Immature natural killer cell (primary cell): ENCODE data around the gene GNG2. TPM values are rescaled to one million over a fixed set of nuclear protein-coding genes. Genes with fewer than 3 reads are reported as not detected.

Experiments
- DNase-seq, 3 donors: peaks; one replicate each; pipeline ENCODE4 v3.0.0; 2022; ENCODE audit warnings: mixed read lengths in 1 of 3
- H3K27ac Mint-ChIP-seq, 6 donors: one replicate each; pipeline ENCODE4 v1.8.0; 2020; ENCODE audit warnings: mixed read lengths in 6 of 6, mild to moderate bottlenecking in 5 of 6, inconsistent platforms in 4 of 6, moderate library complexity in 3 of 6
- H3K27me3 Mint-ChIP-seq, 3 donors: one replicate each; pipeline ENCODE4 v1.8.0; 2020 to 2021; ENCODE audit warnings: low read depth in 3 of 3, mild to moderate bottlenecking in 3 of 3, mixed read lengths in 3 of 3, moderate library complexity in 3 of 3, inconsistent platforms in 1 of 3
- H3K36me3 Mint-ChIP-seq, 3 donors: one replicate each; pipeline ENCODE4 v1.8.0; 2020; ENCODE audit warnings: mixed read lengths in 3 of 3, inconsistent platforms in 2 of 3, mild to moderate bottlenecking in 2 of 3
- H3K4me1 Mint-ChIP-seq, 2 donors: one replicate each; pipeline ENCODE4 v1.8.0; 2020; ENCODE audit warnings: inconsistent platforms in 2 of 2, mild to moderate bottlenecking in 2 of 2, mixed read lengths in 2 of 2, moderate library complexity in 1 of 2
- H3K4me3 Mint-ChIP-seq, 5 donors: one replicate each; pipeline ENCODE4 v1.8.0; 2020; ENCODE audit warnings: mild to moderate bottlenecking in 5 of 5, mixed read lengths in 5 of 5, inconsistent platforms in 3 of 5, moderate library complexity in 3 of 5
- H3K9me3 Mint-ChIP-seq, 6 donors: one replicate each; pipeline ENCODE4 v1.8.0; 2020; ENCODE audit warnings: mild to moderate bottlenecking in 6 of 6, mixed read lengths in 6 of 6, inconsistent platforms in 4 of 6, moderate library complexity in 3 of 6
- polyA plus RNA-seq, 3 donors: library from polyadenylated mRNA; unstranded; fragments of 300-500 nt; fragmentation: Illumina TruSeq; gene quantifications; one replicate each; pipeline ENCODE4 v1.2.3, GENCODE V29; 2021

The GNG2 gene
- polyA plus RNA-seq, 3 donors from 2014 or later = 391 to 466 (median 462) TPM

DNA sequence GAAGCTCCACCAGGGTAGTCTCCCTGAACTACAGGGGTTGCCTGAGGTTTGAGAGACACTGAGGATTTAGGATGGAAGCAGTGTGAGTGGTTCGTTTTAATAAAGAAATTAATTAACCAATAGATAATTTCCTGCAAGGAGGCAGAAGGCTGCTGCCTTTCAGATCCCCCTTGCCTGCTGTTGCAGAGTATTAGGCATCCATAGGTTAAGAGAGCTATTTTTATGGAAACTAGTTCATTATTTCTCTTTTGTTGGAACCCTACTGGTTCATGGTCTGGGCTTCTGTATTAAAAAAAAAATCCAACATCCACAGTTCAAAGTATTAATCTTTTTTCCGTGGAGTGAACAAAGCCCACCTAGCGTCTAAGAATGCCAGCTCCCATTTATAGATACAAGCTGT is 78.4 kb downstream of the GNG2 start:
- H3K27ac Mint-ChIP-seq = peak overlapping the region; percentile 9 to 87 (median 82)
- H3K4me1 Mint-ChIP-seq = peaks cover 89 to 100% of the 10 kb centered on the region in 2 donors
- no peak for DNase-seq
- H3K4me3 Mint-ChIP-seq = peak overlapping the region in 2 of 5 donors; percentile 5 to 46
- peaks cover 7 to 17% (median 10%) of the 10 kb centered on the region in 3 donors for H3K36me3 Mint-ChIP-seq
- no peaks in the 10 kb centered on the region for H3K9me3 Mint-ChIP-seq
- peaks cover 0 to 2% (median 2%) of the 10 kb centered on the region in 3 donors for H3K27me3 Mint-ChIP-seq

DNA sequence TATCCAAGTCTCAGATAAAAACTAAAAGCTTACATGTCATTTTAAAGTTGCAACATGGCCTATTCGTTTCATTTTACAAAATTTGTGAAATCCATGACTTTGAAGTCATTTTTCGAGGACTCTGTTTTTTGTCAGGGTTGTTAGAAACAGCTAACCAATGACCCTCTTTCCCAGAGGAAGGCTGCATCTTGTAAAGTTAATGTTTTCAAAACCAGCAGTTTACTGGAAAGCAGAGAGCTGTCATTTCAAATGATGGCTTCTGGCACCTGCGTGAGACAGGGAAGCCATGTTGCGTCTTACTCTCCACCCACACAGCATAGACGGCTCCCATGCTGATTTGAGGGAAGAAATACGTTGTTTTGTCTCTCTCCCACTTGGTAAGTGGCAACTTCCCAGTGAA is 78.8 kb downstream of the GNG2 start:
- H3K4me3 Mint-ChIP-seq = peak overlapping the region in 2 of 5 donors; percentile 35 to 70
- peaks cover 88 to 100% of the 10 kb centered on the region in 2 donors for H3K4me1 Mint-ChIP-seq
- no peaks in the 10 kb centered on the region for H3K9me3 Mint-ChIP-seq
- H3K36me3 Mint-ChIP-seq = peaks cover 7 to 19% (median 12%) of the 10 kb centered on the region in 3 donors
- H3K27ac Mint-ChIP-seq = peak overlapping the region; percentile 82 to 91 (median 85)
- no peak for DNase-seq
- peaks cover 0 to 2% (median 0%) of the 10 kb centered on the region in 3 donors for H3K27me3 Mint-ChIP-seq

DNA sequence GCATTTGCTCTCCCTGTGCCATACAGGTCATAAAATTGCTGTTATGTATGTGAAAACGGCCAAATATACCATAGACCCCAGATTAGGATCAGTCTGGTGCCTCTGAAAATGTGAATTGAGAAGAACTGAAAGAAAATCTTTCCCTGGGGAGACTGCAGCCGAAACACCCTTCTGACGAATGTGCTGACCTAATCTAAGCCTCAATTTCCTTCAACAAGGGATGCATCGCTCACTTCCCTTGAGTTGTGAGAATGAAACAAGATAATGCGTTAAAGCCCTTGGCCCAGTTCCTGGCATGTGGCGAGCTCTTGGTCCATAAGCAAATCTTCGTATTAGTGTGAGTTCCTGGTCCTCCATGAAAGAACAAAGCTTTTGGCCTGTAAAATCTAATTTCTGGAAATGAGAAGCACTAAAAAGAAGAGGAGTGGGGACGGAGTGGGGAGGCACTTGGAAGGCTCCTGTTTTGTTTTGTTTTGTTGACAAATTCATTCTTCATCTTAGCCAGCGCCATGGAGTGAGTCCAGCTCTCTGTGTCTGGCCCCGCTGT is 79.4 kb downstream of the GNG2 start:
- Mint-ChIP-seq H3K36me3 (peaks cover 7 to 15% (median 10%) of the 10 kb centered on the region in 3 donors), H3K27ac (peak overlapping the region; percentile 82 to 91 (median 85)), H3K4me3 (peak overlapping the region in 4 of 5 donors; percentile 35 to 70 (median 49)), H3K9me3 (no peaks in the 10 kb centered on the region), H3K4me1 (peaks cover 88 to 100% of the 10 kb centered on the region in 2 donors), H3K27me3 (no peaks in the 10 kb centered on the region)
- DNase-seq = peak in 1 of 3 donors; percentile 16

DNA sequence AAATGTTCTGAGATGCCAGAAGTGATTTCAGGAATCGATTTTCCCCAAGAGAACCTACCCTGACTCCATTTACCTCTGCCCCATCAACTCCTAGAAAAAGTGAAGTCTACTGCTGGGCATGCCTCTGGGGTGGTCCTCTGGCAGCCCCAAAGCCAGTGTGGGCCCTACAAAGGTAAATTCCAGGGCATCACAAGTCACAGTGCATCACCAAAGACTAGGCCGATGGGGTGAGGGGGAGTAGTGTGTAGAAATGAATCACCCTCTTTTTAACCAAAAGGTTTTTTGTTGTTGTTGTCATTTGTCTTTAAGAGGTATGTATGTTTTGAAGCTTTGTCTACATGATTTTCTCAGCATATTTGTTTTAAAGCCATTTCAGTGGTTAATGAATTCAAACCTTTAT is 82.6 kb downstream of the GNG2 start:
- H3K36me3 Mint-ChIP-seq = peaks cover 13 to 36% (median 33%) of the 10 kb centered on the region in 3 donors
- peaks cover 92 to 100% of the 10 kb centered on the region in 2 donors for H3K4me1 Mint-ChIP-seq
- H3K27me3 Mint-ChIP-seq = peaks cover 0 to 2% (median 0%) of the 10 kb centered on the region in 3 donors
- DNase-seq = no peak
- H3K9me3 Mint-ChIP-seq = no peaks in the 10 kb centered on the region
- H3K4me3 Mint-ChIP-seq = peak overlapping the region in 1 of 5 donors; percentile 2
- peak overlapping the region; percentile 54 to 87 (median 66) for H3K27ac Mint-ChIP-seq

DNA sequence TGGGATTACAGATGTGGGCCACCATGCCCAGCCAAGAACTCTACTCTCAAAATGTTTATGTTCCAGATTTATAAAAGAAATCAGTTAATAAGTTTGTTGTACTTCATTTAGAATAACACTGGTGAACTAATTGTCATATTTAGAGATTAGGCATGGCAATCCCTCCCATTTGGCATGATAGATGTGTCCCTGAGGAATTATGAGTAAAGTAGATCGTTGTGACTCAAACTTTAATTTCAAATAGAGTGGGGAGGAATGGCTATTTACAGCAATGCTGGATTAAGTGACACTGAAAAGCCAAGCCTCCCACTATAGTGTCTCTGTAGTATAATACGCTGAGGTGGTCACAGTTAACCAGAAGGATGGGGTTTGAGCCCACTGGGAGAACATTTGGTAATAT is 89.6 kb downstream of the GNG2 start:
- Mint-ChIP-seq H3K9me3 (no peaks in the 10 kb centered on the region), H3K36me3 (peaks cover 34 to 51% (median 39%) of the 10 kb centered on the region in 3 donors), H3K27me3 (peaks cover 0 to 7% (median under 1%) of the 10 kb centered on the region in 3 donors), H3K27ac (peak overlapping the region; percentile 51 to 82 (median 67)), H3K4me1 (peaks cover 82 to 97% of the 10 kb centered on the region in 2 donors), H3K4me3 (no peak overlapping the region)
- no peak for DNase-seq

DNA sequence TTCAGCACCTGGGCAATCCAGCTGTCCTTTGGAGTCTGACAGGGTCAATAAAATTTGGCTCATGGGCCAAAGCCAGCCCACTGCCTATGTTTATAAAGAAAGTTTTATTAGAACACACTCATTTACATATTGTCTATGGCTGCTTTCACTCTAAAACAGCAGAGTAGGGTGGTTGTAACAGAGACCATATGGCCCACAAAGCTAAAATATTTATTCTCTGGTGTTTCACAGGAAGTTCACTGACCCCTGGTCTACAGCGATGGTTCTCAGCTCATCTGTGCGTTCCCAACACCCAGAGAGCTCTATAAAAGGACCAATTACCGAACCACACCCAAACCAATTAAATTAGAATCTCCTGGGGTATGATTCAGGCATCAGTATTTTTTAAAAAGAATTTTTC is 91.2 kb downstream of the GNG2 start:
- Mint-ChIP-seq H3K4me3 (no peak overlapping the region), H3K9me3 (no peaks in the 10 kb centered on the region), H3K27me3 (peaks cover 0 to 5% (median 2%) of the 10 kb centered on the region in 3 donors), H3K4me1 (peaks cover 78 to 95% of the 10 kb centered on the region in 2 donors), H3K27ac (peak overlapping the region; percentile 66 to 78 (median 75)), H3K36me3 (peaks cover 19 to 41% (median 30%) of the 10 kb centered on the region in 3 donors)
- DNase-seq = no peak

DNA sequence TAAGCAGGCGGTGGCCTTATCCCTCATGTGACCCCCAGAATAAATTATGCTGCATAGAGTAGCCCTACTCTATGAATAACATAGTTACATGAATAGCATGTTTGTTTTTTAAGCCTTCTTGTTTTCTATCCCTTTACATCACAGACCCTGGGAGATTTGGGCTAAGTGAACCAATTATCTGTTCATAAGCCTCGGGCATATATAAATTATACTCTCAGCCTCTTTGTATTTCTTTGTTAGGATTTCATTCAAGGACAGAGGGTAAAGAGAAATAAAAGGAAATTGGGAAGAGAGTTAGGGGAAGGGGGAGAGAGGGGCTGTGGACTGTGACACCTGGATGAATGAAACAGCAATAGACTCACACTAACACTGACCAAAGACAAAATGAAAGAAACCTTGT is 93.6 kb downstream of the GNG2 start:
- Mint-ChIP-seq H3K27ac (peak overlapping the region; percentile 53 to 76 (median 69)), H3K9me3 (no peaks in the 10 kb centered on the region), H3K4me3 (no peak overlapping the region), H3K4me1 (peaks cover 81 to 98% of the 10 kb centered on the region in 2 donors), H3K36me3 (peaks cover 32 to 56% (median 46%) of the 10 kb centered on the region in 3 donors), H3K27me3 (peaks cover 0 to 5% (median 2%) of the 10 kb centered on the region in 3 donors)
- no peak for DNase-seq

DNA sequence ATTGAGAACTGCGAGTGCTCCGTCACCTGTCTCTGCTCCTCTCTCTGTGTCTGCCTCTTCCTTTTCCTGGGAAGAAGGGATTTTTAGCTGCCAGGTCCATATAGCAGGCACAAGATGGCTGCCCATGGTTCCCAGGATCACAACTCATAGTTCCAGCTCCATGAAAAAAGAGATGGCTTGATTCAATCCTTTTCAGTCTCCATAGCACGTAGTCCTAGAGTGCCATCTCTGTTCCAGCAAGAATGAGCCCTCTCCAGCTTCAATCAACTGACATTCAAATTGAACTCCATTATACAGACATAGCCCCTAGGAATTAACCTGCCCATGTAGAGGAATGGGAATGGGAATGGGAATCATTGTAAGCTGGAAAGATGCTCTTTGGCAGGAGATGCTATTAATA is 94.2 kb downstream of the GNG2 start:
- peaks cover 0 to 5% (median 2%) of the 10 kb centered on the region in 3 donors for H3K27me3 Mint-ChIP-seq
- H3K4me1 Mint-ChIP-seq = peaks cover 83 to 98% of the 10 kb centered on the region in 2 donors
- H3K4me3 Mint-ChIP-seq = no peak overlapping the region
- H3K36me3 Mint-ChIP-seq = peaks cover 39 to 62% (median 52%) of the 10 kb centered on the region in 3 donors
- DNase-seq = no peak
- H3K9me3 Mint-ChIP-seq = no peaks in the 10 kb centered on the region
- peak overlapping the region; percentile 16 to 76 (median 65) for H3K27ac Mint-ChIP-seq

DNA sequence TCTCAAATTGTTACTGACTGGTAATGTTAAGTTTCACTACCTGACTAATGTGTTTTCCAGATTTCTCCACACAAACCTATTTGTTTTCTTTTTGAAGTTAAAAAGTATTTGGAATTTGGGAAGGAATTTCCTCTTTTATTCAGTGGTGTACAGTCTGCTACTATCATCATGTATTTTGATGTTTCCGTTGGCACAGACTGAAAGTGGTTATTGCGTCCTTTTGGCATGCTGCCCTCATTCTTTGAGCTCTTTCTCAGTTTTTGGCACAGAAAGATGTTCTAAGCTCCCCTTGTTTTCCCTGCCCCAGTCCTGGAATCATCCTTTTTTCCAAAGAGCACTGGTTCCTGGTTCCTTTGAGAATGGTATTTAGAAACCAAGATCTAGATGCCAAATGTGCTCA is 97.5 kb downstream of the GNG2 start:
- peaks cover 35 to 48% (median 42%) of the 10 kb centered on the region in 3 donors for H3K36me3 Mint-ChIP-seq
- peaks cover 0 to 6% (median 2%) of the 10 kb centered on the region in 3 donors for H3K27me3 Mint-ChIP-seq
- no peaks in the 10 kb centered on the region for H3K9me3 Mint-ChIP-seq
- no peak overlapping the region for H3K4me3 Mint-ChIP-seq
- peaks cover 88 to 98% of the 10 kb centered on the region in 2 donors for H3K4me1 Mint-ChIP-seq
- H3K27ac Mint-ChIP-seq = peak overlapping the region; percentile 8 to 79 (median 60)
- no peak for DNase-seq

DNA sequence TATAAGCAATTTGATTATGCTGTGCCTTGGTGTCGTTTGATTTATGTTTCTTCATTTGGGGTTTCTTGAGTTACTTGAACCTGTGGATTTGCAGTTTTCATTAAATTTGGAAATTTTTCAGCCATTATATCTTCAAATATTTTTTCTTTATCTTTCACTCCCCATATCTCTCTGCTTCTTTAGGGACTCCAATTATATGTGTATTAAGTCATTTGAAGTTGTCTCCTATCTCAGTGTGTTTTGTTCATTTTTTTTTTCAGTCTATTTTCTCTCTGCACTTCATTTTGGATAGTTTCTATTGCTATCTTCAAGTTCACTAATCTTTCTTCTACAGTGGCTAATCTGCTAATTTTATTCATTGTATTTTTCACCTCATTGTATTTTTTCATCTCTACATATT is 99.5 kb downstream of the GNG2 start:
- peak overlapping the region in 3 of 5 donors; percentile 3 to 46 (median 22) for H3K4me3 Mint-ChIP-seq
- H3K36me3 Mint-ChIP-seq = peaks cover 33 to 48% (median 35%) of the 10 kb centered on the region in 3 donors
- DNase-seq = no peak
- no peaks in the 10 kb centered on the region for H3K9me3 Mint-ChIP-seq
- peaks cover 0 to 5% (median 3%) of the 10 kb centered on the region in 3 donors for H3K27me3 Mint-ChIP-seq
- H3K27ac Mint-ChIP-seq = peak overlapping the region; percentile 28 to 79 (median 52)
- peaks cover 92 to 98% of the 10 kb centered on the region in 2 donors for H3K4me1 Mint-ChIP-seq

DNA sequence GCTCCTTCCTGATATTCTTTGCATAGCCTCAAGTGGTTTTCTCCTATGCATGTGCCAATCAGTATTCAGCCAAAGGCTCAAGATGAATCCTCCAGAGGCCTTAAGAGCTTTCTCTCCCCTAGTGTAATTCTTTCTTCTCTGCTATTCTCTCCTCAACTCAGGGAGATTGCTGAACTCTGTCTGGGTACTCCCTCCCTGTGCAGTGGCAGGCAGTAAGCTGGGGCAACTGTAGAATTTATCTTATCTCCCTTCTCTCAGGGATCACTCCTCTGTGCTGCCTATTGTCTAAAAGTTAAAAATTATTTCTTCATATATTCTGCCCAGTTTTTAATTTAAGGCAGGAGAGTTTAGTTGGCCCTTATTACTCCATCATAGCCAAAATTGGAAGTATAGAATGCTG is 100.5 kb downstream of the GNG2 start:
- DNase-seq = no peak
- Mint-ChIP-seq H3K27me3 (peaks cover 0 to 5% (median 3%) of the 10 kb centered on the region in 3 donors), H3K36me3 (peaks cover 33 to 44% (median 35%) of the 10 kb centered on the region in 3 donors), H3K4me1 (peaks cover 94 to 99% of the 10 kb centered on the region in 2 donors), H3K9me3 (no peaks in the 10 kb centered on the region), H3K27ac (peak overlapping the region; percentile 46 to 89 (median 75)), H3K4me3 (peak overlapping the region in 2 of 5 donors; percentile 15 to 22)

DNA sequence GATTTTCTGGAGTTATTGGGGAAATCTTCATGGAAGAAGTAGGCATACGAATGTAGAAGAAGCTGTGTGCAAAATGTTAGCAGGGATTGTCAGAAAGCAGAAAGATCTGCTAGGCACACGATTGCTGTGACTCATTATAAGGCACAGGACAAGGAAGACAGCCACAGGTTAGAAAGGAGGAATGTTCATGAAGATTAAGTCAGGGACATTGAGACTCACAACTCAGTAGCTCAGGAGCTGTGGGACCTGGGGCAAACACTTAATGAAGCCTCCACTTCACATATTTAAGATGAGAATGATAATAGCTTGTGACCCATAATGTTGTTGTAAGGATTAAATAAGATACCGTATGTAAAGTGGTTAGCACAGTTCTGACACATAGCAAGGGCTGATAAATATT is 102.3 kb downstream of the GNG2 start:
- Mint-ChIP-seq H3K4me1 (peaks cover 82 to 92% of the 10 kb centered on the region in 2 donors), H3K36me3 (peaks cover 26 to 37% (median 31%) of the 10 kb centered on the region in 3 donors), H3K27me3 (peaks cover 0 to 5% (median 3%) of the 10 kb centered on the region in 3 donors), H3K9me3 (no peaks in the 10 kb centered on the region), H3K4me3 (peak overlapping the region; percentile 10 to 73 (median 36)), H3K27ac (peak overlapping the region; percentile 72 to 88 (median 84))
- DNase-seq = no peak

DNA sequence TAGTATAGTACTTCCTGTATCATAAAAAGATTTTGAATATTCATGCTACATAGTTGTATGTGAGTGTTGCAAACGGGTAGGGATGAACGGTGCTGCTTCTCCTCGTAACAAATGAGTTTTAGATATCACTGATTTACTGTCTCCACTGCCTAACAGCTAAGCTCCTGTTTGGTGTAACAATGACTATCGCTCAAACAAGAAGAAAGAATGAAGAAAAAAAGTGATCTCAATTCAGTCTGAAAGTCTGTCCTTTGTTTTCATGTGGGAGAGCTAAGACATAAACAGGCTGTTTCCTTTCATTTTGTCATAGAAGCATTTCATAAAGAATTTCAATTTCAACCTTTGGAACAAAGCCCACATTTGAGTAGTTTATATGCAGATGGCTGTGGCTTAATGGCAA is 102.9 kb downstream of the GNG2 start:
- Mint-ChIP-seq H3K27me3 (peaks cover 0 to 3% (median 3%) of the 10 kb centered on the region in 3 donors), H3K9me3 (no peaks in the 10 kb centered on the region), H3K27ac (peak overlapping the region; percentile 72 to 88 (median 84)), H3K4me3 (peak overlapping the region; percentile 16 to 73 (median 60)), H3K36me3 (peaks cover 21 to 38% (median 26%) of the 10 kb centered on the region in 3 donors), H3K4me1 (peaks cover 78 to 86% of the 10 kb centered on the region in 2 donors)
- DNase-seq = no peak

DNA sequence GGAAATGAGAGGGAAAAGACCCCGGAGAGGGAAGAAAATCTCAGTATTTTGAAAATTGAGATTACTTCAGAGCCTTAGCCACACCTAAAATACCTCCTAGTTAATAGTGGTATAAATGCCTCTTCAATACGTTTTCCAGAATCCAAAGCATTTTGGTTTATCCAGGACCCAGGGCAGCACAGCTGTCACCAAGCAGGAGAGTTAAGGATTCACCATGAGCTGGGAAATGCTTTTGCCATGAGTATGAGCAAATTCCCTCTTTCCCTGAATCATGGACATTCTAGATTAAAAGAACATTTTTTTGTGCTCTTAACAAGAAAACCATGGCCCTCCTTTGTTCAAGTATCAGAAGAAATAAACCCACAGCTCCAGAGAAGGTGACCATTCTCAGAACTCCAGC is 107.1 kb downstream of the GNG2 start:
- H3K4me1 Mint-ChIP-seq = peaks cover 52 to 79% of the 10 kb centered on the region in 2 donors
- peak overlapping the region in 4 of 6 donors; percentile 32 to 79 (median 74) for H3K27ac Mint-ChIP-seq
- H3K36me3 Mint-ChIP-seq = peaks cover 4 to 13% (median 12%) of the 10 kb centered on the region in 3 donors
- DNase-seq = no peak
- peaks cover 4 to 11% (median 5%) of the 10 kb centered on the region in 3 donors for H3K27me3 Mint-ChIP-seq
- no peaks in the 10 kb centered on the region for H3K9me3 Mint-ChIP-seq
- no peak overlapping the region for H3K4me3 Mint-ChIP-seq
